ENCODE measurements around the gene DDX41. TPM values are rescaled to one million over a fixed set of nuclear protein-coding genes. Genes with fewer than 3 reads are reported as not detected.

Gene DDX41
- total RNA-seq, 4 donors from 2014 or later: 119 to 170 (median 145) TPM

DNA sequence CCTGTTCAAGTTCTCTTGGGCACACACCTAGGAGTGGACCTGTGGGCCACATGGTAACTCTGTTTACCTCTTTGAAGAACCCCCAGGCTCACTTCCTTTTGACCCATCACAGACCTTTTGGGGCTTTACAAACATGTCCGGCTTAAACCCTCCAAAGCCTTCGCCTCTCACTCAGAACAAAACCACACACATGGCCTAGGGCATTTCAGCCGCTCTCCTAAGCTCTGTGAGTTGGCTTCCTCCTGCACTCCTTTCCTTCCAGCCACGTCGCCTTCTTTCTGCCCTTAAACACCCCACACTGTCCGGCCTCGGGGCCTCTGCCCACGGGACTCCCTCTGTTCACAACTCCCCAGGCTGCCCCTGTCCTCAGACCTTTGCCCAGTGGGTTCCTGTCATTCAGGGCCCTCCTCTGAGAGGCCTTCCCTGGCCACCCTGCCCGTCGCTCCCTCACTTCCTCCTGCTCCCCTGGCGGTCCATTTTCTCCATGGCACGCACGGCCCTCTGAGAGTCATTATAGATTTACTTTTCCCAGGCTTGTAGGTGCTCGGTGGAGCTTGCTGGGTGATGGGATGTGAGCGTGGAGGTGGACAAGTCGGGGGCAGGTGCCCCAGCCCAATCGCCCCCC lies 9.1 kb downstream of the DDX41 start:
- Histone ChIP-seq H3K4me1 (no peaks in the 10 kb centered on the region), H3K4me3 (replicated peaks in 1 of 3) (no peak overlapping the region), H3K9me3 (no peaks in the 10 kb centered on the region), H3K27ac (no peak overlapping the region), H3K36me3 (peaks cover 18 to 20% of the 10 kb centered on the region in 2 donors), H3K27me3 (no peaks in the 10 kb centered on the region)
- intact Hi-C loops (cut with DNase I): loop anchor here (10.0 kb wide), 1 partner anchor 393 kb away; no protein-coding TSS in a partner anchor
- DNase-seq: no peak
- TF ChIP-seq, protein P1, sequence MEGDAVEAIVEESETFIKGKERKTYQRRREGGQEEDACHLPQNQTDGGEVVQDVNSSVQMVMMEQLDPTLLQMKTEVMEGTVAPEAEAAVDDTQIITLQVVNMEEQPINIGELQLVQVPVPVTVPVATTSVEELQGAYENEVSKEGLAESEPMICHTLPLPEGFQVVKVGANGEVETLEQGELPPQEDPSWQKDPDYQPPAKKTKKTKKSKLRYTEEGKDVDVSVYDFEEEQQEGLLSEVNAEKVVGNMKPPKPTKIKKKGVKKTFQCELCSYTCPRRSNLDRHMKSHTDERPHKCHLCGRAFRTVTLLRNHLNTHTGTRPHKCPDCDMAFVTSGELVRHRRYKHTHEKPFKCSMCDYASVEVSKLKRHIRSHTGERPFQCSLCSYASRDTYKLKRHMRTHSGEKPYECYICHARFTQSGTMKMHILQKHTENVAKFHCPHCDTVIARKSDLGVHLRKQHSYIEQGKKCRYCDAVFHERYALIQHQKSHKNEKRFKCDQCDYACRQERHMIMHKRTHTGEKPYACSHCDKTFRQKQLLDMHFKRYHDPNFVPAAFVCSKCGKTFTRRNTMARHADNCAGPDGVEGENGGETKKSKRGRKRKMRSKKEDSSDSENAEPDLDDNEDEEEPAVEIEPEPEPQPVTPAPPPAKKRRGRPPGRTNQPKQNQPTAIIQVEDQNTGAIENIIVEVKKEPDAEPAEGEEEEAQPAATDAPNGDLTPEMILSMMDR (IDR thresholded peaks at IDR 0.05): no peak
- TF ChIP-seq POLR2A (IDR thresholded peaks at IDR 0.05): no peak
- 86 to 89% methylated on average over 15 to 17 of the region's 17 CpGs for WGBS, 2 donors

DNA sequence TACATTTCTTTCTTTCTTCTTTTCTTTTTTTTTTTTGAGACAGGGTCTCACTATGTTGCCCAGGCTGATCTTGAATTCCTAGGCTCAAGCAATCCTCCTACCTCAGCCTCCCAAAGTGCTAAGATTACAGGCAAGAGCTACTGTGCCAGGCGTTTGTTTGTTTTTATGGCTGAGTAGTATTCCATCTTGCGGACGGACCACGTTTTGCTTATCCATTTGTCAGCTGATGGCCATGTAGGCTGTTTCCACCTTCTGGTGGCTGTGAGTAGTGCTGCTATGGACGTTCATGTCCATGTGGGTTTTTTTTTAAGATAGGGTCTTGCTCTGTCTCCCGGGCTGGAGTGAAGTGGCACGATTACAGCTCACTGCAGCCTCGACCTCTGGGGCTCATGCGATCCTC lies 9.6 kb downstream of the DDX41 start:
- WGBS, 2 donors: 83% methylated on average over 9 of the region's 9 CpGs
- Histone ChIP-seq H3K4me3 (replicated peaks in 1 of 3) (no peak overlapping the region), H3K4me1 (no peaks in the 10 kb centered on the region), H3K27ac (no peak overlapping the region), H3K36me3 (peaks cover 13 to 15% of the 10 kb centered on the region in 2 donors), H3K9me3 (no peaks in the 10 kb centered on the region), H3K27me3 (no peaks in the 10 kb centered on the region)
- intact Hi-C loops (cut with DNase I): loop anchor here (10.0 kb wide), 1 partner anchor 392 kb away; no protein-coding TSS in a partner anchor
- TF ChIP-seq, protein P1 (IDR thresholded peaks at IDR 0.05): no peak
- no peak for TF ChIP-seq POLR2A (IDR thresholded peaks at IDR 0.05)
- DNase-seq: no peak

DNA sequence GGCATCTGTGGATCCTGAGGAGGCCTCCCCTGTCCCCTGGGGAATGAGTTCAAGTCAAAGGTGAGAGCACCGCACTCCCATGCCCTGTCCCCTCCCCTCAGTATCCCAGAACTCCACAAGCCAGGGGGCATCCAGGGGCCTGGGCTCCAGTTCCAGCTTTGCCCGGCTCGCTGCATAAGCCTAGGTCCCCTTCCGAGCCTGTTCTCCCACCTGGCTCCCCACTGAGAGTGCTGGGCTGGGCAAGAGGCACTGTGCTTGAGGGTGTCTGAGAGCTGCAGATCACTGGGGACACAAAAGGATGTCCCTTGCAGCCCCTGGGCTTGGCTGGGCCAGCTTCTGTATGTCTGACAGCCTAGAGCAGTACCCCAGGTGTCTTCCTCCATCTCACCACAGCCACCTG lies 11.7 kb downstream of the DDX41 start:
- intact Hi-C loops (cut with DNase I): loop anchor here (10.0 kb wide), 1 partner anchor 390 kb away; no protein-coding TSS in a partner anchor
- Histone ChIP-seq H3K4me1 (no peaks in the 10 kb centered on the region), H3K36me3 (no peaks in the 10 kb centered on the region), H3K4me3 (replicated peaks in 1 of 3) (no peak overlapping the region), H3K27me3 (no peaks in the 10 kb centered on the region), H3K27ac (no peak overlapping the region), H3K9me3 (no peaks in the 10 kb centered on the region)
- TF ChIP-seq, protein P1 (IDR thresholded peaks at IDR 0.05): no peak
- TF ChIP-seq POLR2A (IDR thresholded peaks at IDR 0.05): no peak
- 100% methylated on average over 3 of the region's 4 CpGs; no CpG with 5 or more reads in 1 of the 2 donors for WGBS, 2 donors
- DNase-seq: no peak

DNA sequence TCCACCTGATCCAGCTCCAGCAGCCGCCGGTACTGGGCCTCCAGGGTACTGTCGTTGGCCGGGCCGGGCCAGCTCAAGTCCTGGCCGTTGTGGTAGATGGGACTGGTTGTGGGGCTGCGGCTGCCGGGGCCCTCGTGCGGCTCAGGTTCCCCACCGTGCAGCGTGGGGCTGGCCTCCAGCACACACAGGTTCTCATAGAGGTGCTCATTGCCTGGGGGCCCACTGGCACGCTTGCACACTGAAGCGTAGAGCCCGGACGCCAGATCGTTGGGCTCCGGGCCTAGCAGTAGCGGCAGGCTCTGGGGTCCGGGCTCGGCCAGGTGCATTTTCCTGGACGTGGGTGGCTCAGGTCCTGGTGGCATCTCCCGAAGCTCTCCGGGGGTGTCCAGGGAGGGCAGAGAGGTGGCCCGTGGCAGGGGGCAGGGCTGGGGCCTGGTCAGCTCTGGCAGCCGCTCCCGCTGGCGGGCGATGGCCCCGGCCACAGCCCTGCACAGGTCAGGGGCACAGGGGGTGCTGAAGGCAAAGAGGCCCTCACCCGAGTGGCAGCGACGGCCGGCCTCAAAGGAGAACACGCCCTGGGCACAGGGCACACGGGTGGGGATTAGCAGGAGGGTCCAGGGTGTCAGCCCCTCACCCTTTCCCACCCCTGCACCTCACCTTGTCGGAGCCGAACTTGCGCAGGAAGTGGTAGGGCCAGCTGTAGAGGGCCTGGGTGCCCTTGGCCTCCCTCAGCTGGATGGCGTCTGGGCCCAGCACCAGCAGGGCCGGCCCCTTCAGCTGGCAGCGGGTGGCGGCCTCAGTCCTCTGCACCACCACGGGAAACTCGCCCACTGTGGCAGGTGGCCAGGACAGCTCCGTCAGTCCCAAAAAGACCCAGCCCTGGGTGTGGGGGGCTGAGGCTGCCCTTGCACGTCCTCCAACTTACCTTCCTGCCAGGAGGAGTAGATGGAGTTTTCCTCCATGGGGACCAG lies 12.4 kb downstream of the DDX41 start:
- H3K9me3 ChIP-seq: no peaks in the 10 kb centered on the region
- WGBS, 2 donors: 91 to 92% methylated on average over 8 to 18 of the region's 47 CpGs
- H3K27me3 ChIP-seq: no peaks in the 10 kb centered on the region
- no peak overlapping the region for H3K27ac ChIP-seq
- no peaks in the 10 kb centered on the region for H3K4me1 ChIP-seq
- intact Hi-C loops (cut with DNase I): loop anchor here (5.0 to 10.0 kb wide), 3 partner anchors 112 to 390 kb away; no protein-coding TSS in a partner anchor
- H3K36me3 ChIP-seq: no peaks in the 10 kb centered on the region
- H3K4me3 ChIP-seq (replicated peaks in 1 of 3): no peak overlapping the region
- no peak for TF ChIP-seq POLR2A (IDR thresholded peaks at IDR 0.05)
- TF ChIP-seq, protein P1 (IDR thresholded peaks at IDR 0.05): no peak
- no peak for DNase-seq
